HUES48 (cell line): ENCODE data around the gene RCSD1.

ENCODE experiments used
- H3K27ac ChIP-seq: one replicate; pipeline ENCODE4 v1.7.0; 2013; ENCODE audit warnings: low read depth, low read length, inconsistent platforms
- H3K27me3 ChIP-seq: 2 replicates; pipeline ENCODE4 v1.6.1; 2013; ENCODE audit warnings: mild to moderate bottlenecking, low read length; ENCODE audit not compliant: control insufficient read depth, insufficient read depth
- H3K36me3 ChIP-seq: 2 replicates; pipeline ENCODE4 v1.6.1; 2013; ENCODE audit warnings: low read length; ENCODE audit not compliant: control insufficient read depth, insufficient read depth
- H3K4me1 ChIP-seq: 2 replicates; pipeline ENCODE4 v1.6.1; 2013; ENCODE audit warnings: mild to moderate bottlenecking, low read length; ENCODE audit not compliant: control insufficient read depth, insufficient read depth
- H3K4me3 ChIP-seq: 2 replicates; pipeline ENCODE4 v1.5.1; 2013; ENCODE audit warnings: mild to moderate bottlenecking, low read depth, low read length
- H3K9ac ChIP-seq: 2 replicates; pipeline ENCODE4 v1.6.1; 2013; ENCODE audit warnings: mild to moderate bottlenecking, low read depth, low read length, moderate library complexity
- H3K9me3 ChIP-seq: 2 replicates; pipeline ENCODE4 v1.6.1; 2013; ENCODE audit warnings: low read length; ENCODE audit not compliant: control insufficient read depth, insufficient read depth

The RCSD1 gene

GRCh38 chr1:167645140-167645541 lies 15.1 kb downstream of the RCSD1 start:
- H3K4me3 ChIP-seq = no peak overlapping the region
- no peak overlapping the region for H3K9ac ChIP-seq
- no peaks in the 10 kb centered on the region for H3K4me1 ChIP-seq
- no peak overlapping the region for H3K27ac ChIP-seq
- H3K9me3 ChIP-seq = no peaks in the 10 kb centered on the region
- H3K36me3 ChIP-seq = no peaks in the 10 kb centered on the region
- H3K27me3 ChIP-seq = no peaks in the 10 kb centered on the region

DNA sequence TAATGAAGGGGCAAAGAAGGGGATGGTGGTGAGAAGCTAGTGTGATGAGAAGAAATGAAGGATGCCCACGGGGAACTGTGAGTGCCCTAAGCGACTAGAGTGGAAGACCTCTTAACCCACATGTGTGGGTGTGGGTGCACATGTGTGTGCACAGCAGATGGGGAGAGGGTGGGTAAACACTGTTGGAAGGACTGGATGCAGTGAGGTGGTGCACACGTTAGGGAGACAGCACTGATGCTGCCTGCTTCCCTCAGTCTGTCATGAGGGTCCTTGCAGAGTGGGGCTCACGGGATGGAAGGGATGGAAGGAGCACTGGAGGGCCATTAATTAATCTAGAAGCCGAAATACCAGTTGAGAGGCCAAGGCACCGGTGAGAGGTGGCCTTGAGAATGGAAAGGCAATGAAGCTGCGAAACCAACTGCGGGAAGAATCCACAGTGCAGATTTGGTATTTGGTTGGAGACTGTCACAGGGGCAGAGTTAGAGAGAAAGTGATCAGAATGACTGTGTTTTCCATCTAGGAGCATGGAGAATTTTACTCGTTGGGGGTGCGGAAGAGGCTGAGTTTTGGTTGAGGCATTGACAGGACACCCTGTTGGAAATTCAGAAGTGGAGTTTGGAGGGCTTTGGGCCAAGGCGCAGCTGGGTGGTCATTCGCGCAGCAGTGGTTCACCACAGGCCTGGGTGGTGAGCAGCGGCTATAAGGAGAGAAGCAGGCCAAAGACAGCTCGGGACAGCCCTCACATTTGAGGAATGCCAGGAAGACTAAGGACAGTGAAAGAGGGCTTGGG lies 15.8 kb downstream of the RCSD1 start:
- Histone ChIP-seq H3K9me3 (no peaks in the 10 kb centered on the region), H3K4me1 (no peaks in the 10 kb centered on the region; the same call in 1 of the 2 replicates), H3K9ac (no peak overlapping the region), H3K27ac (no peak overlapping the region), H3K27me3 (no peaks in the 10 kb centered on the region), H3K36me3 (no peaks in the 10 kb centered on the region), H3K4me3 (no peak overlapping the region)

DNA sequence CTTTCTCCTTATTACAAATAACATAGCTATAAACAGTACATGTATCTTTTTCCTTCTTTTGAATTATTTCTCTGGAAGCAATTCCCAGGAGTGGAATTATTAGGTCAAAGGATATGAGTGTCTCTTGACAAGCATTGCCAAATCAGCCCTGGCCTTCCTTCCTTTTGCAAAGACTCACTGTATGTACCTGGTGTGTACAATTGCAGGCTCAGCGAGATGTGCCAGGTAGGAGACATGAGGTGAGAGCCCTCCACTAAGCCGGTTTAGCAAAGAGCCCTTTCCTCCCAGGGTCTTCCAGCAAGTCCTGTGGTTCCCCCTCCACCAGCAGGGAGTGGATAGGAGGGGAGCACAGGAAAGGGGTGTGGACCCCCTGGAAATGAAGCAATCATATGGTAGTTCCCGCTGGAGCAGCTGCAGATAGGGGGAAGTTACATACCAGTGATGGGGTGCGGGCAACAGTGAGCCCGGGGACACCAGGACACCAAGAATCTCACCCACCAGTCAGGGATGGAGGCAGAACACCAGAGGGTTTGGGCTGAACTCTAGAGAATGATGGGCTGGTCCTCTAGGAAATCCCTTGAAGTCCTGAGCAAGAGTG lies 18.3 kb downstream of the RCSD1 start:
- Histone ChIP-seq H3K9ac (no peak overlapping the region), H3K4me3 (no peak overlapping the region), H3K27me3 (no peaks in the 10 kb centered on the region), H3K36me3 (no peaks in the 10 kb centered on the region), H3K9me3 (no peaks in the 10 kb centered on the region), H3K27ac (no peak overlapping the region), H3K4me1 (no peaks in the 10 kb centered on the region; the same call in 1 of the 2 replicates)

- no peaks in the 10 kb centered on the region for H3K36me3 ChIP-seq
- H3K4me1 ChIP-seq = no peaks in the 10 kb centered on the region; the same call in 1 of the 2 replicates
- no peak overlapping the region for H3K27ac ChIP-seq
- no peak overlapping the region for H3K4me3 ChIP-seq
- H3K27me3 ChIP-seq = no peaks in the 10 kb centered on the region
- no peak overlapping the region for H3K9ac ChIP-seq
- H3K9me3 ChIP-seq = no peaks in the 10 kb centered on the region
Observed at GRCh38 chr1:167648978-167649744, 19.1 kb downstream of the RCSD1 start.

- Histone ChIP-seq H3K36me3 (no peaks in the 10 kb centered on the region), H3K4me3 (no peak overlapping the region), H3K27me3 (no peaks in the 10 kb centered on the region), H3K27ac (no peak overlapping the region), H3K9me3 (no peaks in the 10 kb centered on the region), H3K4me1 (no peaks in the 10 kb centered on the region; the same call in 1 of the 2 replicates), H3K9ac (no peak overlapping the region)
Observed at GRCh38 chr1:167650269-167651160, 20.5 kb downstream of the RCSD1 start.

DNA sequence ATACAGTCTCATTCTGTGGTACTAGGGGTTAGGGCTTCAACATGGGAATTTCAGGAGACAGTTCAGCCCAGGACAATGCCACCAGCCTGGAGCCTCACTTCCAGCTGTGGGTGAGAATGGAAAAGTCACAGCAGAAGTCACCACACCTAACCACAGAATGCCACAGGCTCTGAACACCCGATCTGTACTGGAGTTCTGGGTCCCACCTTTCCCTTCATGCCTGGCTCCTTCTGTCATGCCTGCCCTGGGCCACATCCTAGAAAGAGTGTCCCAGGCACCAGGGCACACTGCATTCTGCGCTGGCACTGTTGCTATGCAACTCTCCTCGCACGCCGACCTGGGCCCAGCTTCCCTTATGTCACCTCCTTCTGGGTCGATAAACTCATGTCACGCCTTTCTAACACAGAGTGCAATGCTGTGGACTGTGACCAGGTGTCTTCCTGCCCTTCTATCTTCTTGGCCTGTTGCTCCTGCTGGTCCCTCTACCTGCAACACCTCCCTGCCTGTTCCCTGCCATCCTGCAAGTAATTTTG lies 21.2 kb downstream of the RCSD1 start:
- Histone ChIP-seq H3K4me3 (no peak overlapping the region), H3K36me3 (no peaks in the 10 kb centered on the region), H3K27me3 (no peaks in the 10 kb centered on the region), H3K4me1 (no peaks in the 10 kb centered on the region; the same call in 1 of the 2 replicates), H3K9ac (no peak overlapping the region), H3K27ac (no peak overlapping the region), H3K9me3 (no peaks in the 10 kb centered on the region)

DNA sequence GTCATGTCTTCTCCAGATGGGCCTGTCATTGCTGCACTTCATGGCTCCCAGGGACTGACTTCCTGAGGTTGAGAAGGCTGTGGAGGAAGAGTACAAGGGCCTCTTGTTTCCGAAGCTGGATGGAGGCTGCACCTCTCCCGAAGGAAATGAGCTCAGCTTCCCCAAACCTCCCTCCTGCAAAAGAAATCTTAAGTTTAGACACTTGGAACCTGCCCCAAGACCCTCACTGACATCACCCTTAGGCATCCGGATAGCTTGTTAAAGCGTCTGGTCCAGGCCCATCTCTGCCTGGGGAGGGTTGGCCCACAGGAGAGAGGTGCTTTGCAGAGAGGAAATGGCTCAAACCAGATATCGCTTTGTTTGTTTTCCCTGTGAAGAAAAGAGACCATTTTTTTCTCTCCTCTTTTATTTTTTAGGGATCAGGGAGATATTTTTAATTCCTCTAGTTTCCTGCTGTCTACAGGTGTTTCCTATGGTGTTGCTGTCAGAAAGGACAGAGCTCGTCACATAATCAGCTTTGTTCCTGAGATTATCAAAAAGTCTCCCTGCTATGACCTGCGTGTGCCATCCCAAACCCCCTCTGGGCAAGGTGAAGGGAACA lies 25.0 kb downstream of the RCSD1 start:
- Histone ChIP-seq H3K4me3 (no peak overlapping the region), H3K27me3 (no peaks in the 10 kb centered on the region), H3K4me1 (no peaks in the 10 kb centered on the region; the same call in 1 of the 2 replicates), H3K9ac (no peak overlapping the region), H3K36me3 (no peaks in the 10 kb centered on the region), H3K27ac (no peak overlapping the region), H3K9me3 (no peaks in the 10 kb centered on the region)

GRCh38 chr1:167656657-167657056 lies 26.6 kb downstream of the RCSD1 start:
- H3K9ac ChIP-seq = no peak overlapping the region
- H3K27me3 ChIP-seq = no peaks in the 10 kb centered on the region
- H3K27ac ChIP-seq = no peak overlapping the region
- no peaks in the 10 kb centered on the region for H3K9me3 ChIP-seq
- H3K4me1 ChIP-seq = no peaks in the 10 kb centered on the region
- no peaks in the 10 kb centered on the region for H3K36me3 ChIP-seq
- H3K4me3 ChIP-seq = no peak overlapping the region

- Histone ChIP-seq H3K4me3 (no peak overlapping the region), H3K27me3 (no peaks in the 10 kb centered on the region), H3K4me1 (no peaks in the 10 kb centered on the region), H3K9me3 (no peaks in the 10 kb centered on the region), H3K36me3 (no peaks in the 10 kb centered on the region), H3K9ac (no peak overlapping the region), H3K27ac (no peak overlapping the region)
Observed at GRCh38 chr1:167658574-167659328, 28.7 kb downstream of the RCSD1 start.
